ENCODE data around the gene HMX3. TPM values are rescaled to one million over a fixed set of nuclear protein-coding genes. Genes with fewer than 3 reads are reported as not detected.
"Not testable (repeated sequence)": the region's sequence is repeated elsewhere in the genome, so short reads cannot be mapped to it uniquely, and the experiment has no call there.

The HMX3 gene
- total RNA-seq, 2 experiments from 2014 or later, result not detected

- POLR2A ChIA-PET, result interaction anchor here (0.9 to 1.9 kb wide), 6 partner anchors 9 to 147 kb away, joined by 3 to 19 read pairs (median 6); partner anchors contain the start of gene ACADSB
- peaks cover 32% of the 10 kb centered on the region for H3K36me3 Mint-ChIP-seq
- peak overlapping the region; percentile 100 for H3K4me3 Mint-ChIP-seq
- peak; percentile 48 for DNase-seq
- H3K27ac Mint-ChIP-seq, result peak overlapping the region; percentile 99
- H3K4me1 Mint-ChIP-seq, result peaks cover 61% of the 10 kb centered on the region
- peaks cover 9% of the 10 kb centered on the region for H3K27me3 Mint-ChIP-seq
- peak; percentile 44 for ATAC-seq (ENCODE audit: low read depth)
- H3K9me3 Mint-ChIP-seq, result no peaks in the 10 kb centered on the region
These were observed 19.1 kb downstream of the HMX3 start for GRCh38 chr10:123154711-123155505.

DNA sequence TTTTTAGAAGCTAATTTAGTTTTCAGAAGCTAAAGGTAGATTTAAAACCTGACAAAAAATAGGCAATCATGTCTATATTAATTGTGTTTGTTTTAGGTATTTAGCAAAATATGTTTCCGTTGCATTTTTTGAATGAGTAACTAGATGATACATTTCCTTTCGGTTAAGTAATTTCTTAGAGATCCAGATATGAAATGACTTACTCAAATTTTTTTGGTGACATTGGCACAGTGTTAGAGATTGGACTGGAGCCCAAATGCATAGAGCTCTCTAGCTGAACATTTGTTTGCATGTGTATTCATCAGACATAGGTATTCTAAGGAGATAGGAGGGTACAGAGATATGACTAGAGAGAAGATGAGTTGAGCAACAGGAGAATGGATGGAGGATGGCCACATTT is 20.3 kb downstream of the HMX3 start:
- no peak for ATAC-seq (ENCODE audit: low read depth)
- H3K36me3 Mint-ChIP-seq, result peaks cover 38% of the 10 kb centered on the region
- no peaks in the 10 kb centered on the region for H3K9me3 Mint-ChIP-seq
- peak overlapping the region; percentile 100 for H3K4me3 Mint-ChIP-seq
- DNase-seq, result no peak
- POLR2A ChIA-PET, result interaction anchor here (1.0 kb wide), 1 partner anchor 12 kb away, joined by 3 read pairs; no protein-coding TSS in a partner anchor
- H3K27ac Mint-ChIP-seq, result peak overlapping the region; percentile 53
- peaks cover 68% of the 10 kb centered on the region for H3K4me1 Mint-ChIP-seq
- H3K27me3 Mint-ChIP-seq, result peaks cover 4% of the 10 kb centered on the region

GRCh38 chr10:123157210-123157609 is 21.4 kb downstream of the HMX3 start:
- H3K27ac Mint-ChIP-seq, result peak overlapping the region; percentile 44
- H3K4me3 Mint-ChIP-seq, result peak overlapping the region; percentile 68
- POLR2A ChIA-PET, result no interaction called here
- H3K36me3 Mint-ChIP-seq, result peaks cover 46% of the 10 kb centered on the region
- peaks cover 67% of the 10 kb centered on the region for H3K4me1 Mint-ChIP-seq
- no peaks in the 10 kb centered on the region for H3K9me3 Mint-ChIP-seq
- ATAC-seq (ENCODE audit: low read depth) (no peak), DNase-seq (no peak)
- H3K27me3 Mint-ChIP-seq, result no peaks in the 10 kb centered on the region

DNA sequence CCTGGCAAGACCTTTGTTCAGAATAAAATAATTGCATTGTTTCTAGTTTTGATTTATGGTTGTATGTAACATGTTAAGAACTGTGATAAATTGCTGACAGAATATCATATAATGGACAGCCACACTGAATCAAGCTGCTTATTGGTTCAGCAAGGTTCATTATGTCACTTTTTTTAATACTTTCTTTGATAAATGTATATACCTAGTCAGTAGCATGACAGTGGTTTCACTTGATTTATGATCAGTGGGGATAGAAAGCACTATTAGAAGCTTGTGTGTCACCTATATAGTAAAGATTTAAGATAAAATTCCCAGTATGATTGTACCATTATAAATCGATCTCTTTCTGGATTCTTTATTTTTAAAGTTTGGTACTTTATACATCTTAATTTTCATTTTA is 22.9 kb downstream of the HMX3 start:
- Mint-ChIP-seq H3K27ac (no peak overlapping the region), H3K9me3 (no peaks in the 10 kb centered on the region), H3K4me1 (peaks cover 64% of the 10 kb centered on the region), H3K4me3 (peak overlapping the region; percentile 68), H3K27me3 (no peaks in the 10 kb centered on the region), H3K36me3 (peaks cover 52% of the 10 kb centered on the region)
- POLR2A ChIA-PET, result no interaction called here
- DNase-seq, result no peak
- ATAC-seq (ENCODE audit: low read depth), result no peak

DNA sequence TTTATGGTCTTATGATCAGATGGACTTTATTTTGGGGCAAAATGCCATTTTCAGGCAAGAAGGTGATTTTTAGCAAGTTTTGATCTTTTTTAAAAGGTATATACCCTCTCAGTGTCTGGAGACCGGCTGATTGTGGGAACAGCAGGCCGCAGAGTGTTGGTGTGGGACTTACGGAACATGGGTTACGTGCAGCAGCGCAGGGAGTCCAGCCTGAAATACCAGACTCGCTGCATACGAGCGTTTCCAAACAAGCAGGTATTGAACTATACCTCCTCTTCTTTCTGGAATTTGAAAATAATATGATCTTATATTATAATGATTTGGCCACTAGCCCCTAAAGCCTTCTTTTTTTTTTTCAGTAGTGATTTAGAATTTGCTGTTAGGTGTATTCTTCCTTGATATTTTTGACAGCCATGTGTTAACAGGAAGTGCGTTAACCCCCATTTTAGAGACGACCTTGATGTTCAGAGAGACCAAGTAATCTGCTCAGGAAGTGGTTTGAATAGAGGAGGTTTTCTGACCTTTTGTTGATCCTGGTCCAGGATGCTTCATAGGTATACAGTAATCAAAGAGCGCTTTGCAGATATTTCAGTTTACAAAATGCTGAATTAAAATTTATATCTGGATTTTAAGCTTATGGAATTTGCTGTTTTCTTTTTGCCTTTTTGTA is 24.7 kb downstream of the HMX3 start:
- H3K27me3 Mint-ChIP-seq, result no peaks in the 10 kb centered on the region
- POLR2A ChIA-PET, result interaction anchor here (0.8 kb wide), 1 partner anchor 10 kb away, joined by 3 read pairs; no protein-coding TSS in a partner anchor
- peak overlapping the region; percentile 74 for H3K27ac Mint-ChIP-seq
- peaks cover 50% of the 10 kb centered on the region for H3K36me3 Mint-ChIP-seq
- DNase-seq (no peak), ATAC-seq (ENCODE audit: low read depth) (peak; percentile 93)
- peak overlapping the region; percentile 73 for H3K4me3 Mint-ChIP-seq
- H3K4me1 Mint-ChIP-seq, result peaks cover 66% of the 10 kb centered on the region
- no peaks in the 10 kb centered on the region for H3K9me3 Mint-ChIP-seq

- H3K27me3 Mint-ChIP-seq, result no peaks in the 10 kb centered on the region
- peaks cover 39% of the 10 kb centered on the region for H3K4me1 Mint-ChIP-seq
- POLR2A ChIA-PET, result interaction anchor here (1.1 kb wide), 1 partner anchor 10 kb away, joined by 3 read pairs; the partner anchor contains the start of gene BUB3
- no peak overlapping the region for H3K27ac Mint-ChIP-seq
- H3K36me3 Mint-ChIP-seq, result peaks cover 41% of the 10 kb centered on the region
- no peaks in the 10 kb centered on the region for H3K9me3 Mint-ChIP-seq
- no peak overlapping the region for H3K4me3 Mint-ChIP-seq
- ATAC-seq (ENCODE audit: low read depth), result no peak
- no peak for DNase-seq
These were observed 28.5 kb downstream of the HMX3 start for GRCh38 chr10:123164319-123164718.

- POLR2A ChIA-PET, result no interaction called here
- Mint-ChIP-seq H3K36me3 (peaks cover 46% of the 10 kb centered on the region), H3K9me3 (no peaks in the 10 kb centered on the region), H3K27me3 (no peaks in the 10 kb centered on the region), H3K4me3 (no peak overlapping the region), H3K4me1 (peaks cover 27% of the 10 kb centered on the region), H3K27ac (no peak overlapping the region)
- no peak for ATAC-seq (ENCODE audit: low read depth)
- DNase-seq, result no peak
These were observed 29.8 kb downstream of the HMX3 start for GRCh38 chr10:123165445-123166072.

GRCh38 chr10:123166618-123167017 is 30.8 kb downstream of the HMX3 start:
- H3K36me3 Mint-ChIP-seq, result peaks cover 46% of the 10 kb centered on the region
- POLR2A ChIA-PET, result interaction anchor here (1.0 kb wide), 1 partner anchor 76 kb away, joined by 3 read pairs; no protein-coding TSS in a partner anchor
- no peak overlapping the region for H3K27ac Mint-ChIP-seq
- ATAC-seq (ENCODE audit: low read depth) (no peak), DNase-seq (no peak)
- H3K4me1 Mint-ChIP-seq, result peaks cover 19% of the 10 kb centered on the region
- H3K27me3 Mint-ChIP-seq, result no peaks in the 10 kb centered on the region
- H3K4me3 Mint-ChIP-seq, result no peak overlapping the region
- H3K9me3 Mint-ChIP-seq, result no peaks in the 10 kb centered on the region

DNA sequence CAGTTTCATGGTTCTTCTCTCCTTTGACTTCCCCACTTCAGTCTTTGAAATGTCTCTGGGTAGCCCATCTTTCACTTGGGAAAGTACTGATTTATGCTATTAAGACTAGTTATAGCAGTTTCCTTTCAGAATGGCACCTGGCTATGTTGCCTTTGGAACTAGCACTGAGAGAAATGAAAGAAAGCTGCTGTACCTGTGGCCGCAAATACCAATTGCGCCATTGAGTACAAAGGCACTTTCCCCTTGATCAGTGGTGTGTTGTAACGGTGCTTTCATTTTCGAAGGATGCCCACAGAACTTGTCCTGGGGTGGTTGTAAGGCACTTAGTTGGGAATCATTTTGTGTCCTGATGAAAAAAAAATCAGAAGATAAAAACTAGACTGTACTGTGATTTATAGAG is 35.2 kb downstream of the HMX3 start:
- peaks cover 5% of the 10 kb centered on the region for H3K4me1 Mint-ChIP-seq
- H3K4me3 Mint-ChIP-seq, result no peak overlapping the region
- POLR2A ChIA-PET, result no interaction called here
- H3K9me3 Mint-ChIP-seq, result no peaks in the 10 kb centered on the region
- H3K36me3 Mint-ChIP-seq, result peaks cover 60% of the 10 kb centered on the region
- DNase-seq (no peak), ATAC-seq (ENCODE audit: low read depth) (no peak)
- H3K27ac Mint-ChIP-seq, result no peak overlapping the region
- H3K27me3 Mint-ChIP-seq, result no peaks in the 10 kb centered on the region

DNA sequence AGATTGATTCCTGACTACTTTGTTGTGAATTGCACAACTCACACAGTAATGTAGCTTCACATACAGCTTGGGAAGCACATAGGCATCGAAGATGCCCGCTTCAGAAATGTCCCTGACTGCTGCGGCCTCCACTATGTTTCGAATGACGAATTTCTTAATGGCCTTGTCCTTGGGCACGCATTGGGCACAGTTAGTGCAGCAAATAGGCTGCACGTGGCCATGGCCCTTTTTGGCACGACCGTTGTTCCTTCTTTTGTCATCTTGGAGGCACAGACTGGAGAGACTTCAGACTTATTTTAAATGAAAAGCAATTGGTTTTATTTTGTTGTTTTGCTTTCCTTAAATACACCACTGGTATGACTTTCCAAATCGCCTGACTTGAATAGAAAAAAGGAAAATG is 35.8 kb downstream of the HMX3 start:
- H3K9me3 Mint-ChIP-seq; H3K27me3 Mint-ChIP-seq; POLR2A ChIA-PET; DNase-seq; H3K27ac Mint-ChIP-seq; ATAC-seq (ENCODE audit: low read depth); H3K4me3 Mint-ChIP-seq; H3K4me1 Mint-ChIP-seq: not testable (repeated sequence)
- H3K36me3 Mint-ChIP-seq, result peaks cover 65% of the 10 kb centered on the region

- Mint-ChIP-seq H3K36me3 (peaks cover 62% of the 10 kb centered on the region), H3K27ac (no peak overlapping the region), H3K27me3 (no peaks in the 10 kb centered on the region), H3K4me1 (peaks cover 3% of the 10 kb centered on the region), H3K9me3 (peaks cover 6% of the 10 kb centered on the region), H3K4me3 (no peak overlapping the region)
- no peak for ATAC-seq (ENCODE audit: low read depth)
- POLR2A ChIA-PET, result interaction anchor here (1.0 kb wide), 1 partner anchor 22 kb away, joined by 3 read pairs; the partner anchor contains the start of gene BUB3
- no peak for DNase-seq
These were observed 39.9 kb downstream of the HMX3 start for GRCh38 chr10:123175389-123176387.

- H3K36me3 Mint-ChIP-seq, result peaks cover 59% of the 10 kb centered on the region
- H3K9me3 Mint-ChIP-seq; ATAC-seq (ENCODE audit: low read depth); DNase-seq; POLR2A ChIA-PET; H3K4me3 Mint-ChIP-seq; H3K27ac Mint-ChIP-seq; H3K27me3 Mint-ChIP-seq; H3K4me1 Mint-ChIP-seq: not testable (repeated sequence)
These were observed 42.6 kb downstream of the HMX3 start for GRCh38 chr10:123178390-123178789.

Data from activated naive CD8-positive, alpha-beta T cell treated with anti-CD3 and anti-CD28 coated beads, Interleukin-2, amount 10 ng/mL, durations not matched to agents 7 days and 5 days (primary cell).